GM21723 (cell line): Measurements from ENCODE around the gene CELSR2.

Experiments
- ATAC-seq: cut with Tn5 transposase; IDR thresholded peaks from one replicate; pipeline ENCODE4 v1.9.1; 2021; ENCODE audit warnings: mild to moderate bottlenecking, moderate library complexity; ENCODE audit not compliant: unreplicated experiment

CELSR2 gene

DNA sequence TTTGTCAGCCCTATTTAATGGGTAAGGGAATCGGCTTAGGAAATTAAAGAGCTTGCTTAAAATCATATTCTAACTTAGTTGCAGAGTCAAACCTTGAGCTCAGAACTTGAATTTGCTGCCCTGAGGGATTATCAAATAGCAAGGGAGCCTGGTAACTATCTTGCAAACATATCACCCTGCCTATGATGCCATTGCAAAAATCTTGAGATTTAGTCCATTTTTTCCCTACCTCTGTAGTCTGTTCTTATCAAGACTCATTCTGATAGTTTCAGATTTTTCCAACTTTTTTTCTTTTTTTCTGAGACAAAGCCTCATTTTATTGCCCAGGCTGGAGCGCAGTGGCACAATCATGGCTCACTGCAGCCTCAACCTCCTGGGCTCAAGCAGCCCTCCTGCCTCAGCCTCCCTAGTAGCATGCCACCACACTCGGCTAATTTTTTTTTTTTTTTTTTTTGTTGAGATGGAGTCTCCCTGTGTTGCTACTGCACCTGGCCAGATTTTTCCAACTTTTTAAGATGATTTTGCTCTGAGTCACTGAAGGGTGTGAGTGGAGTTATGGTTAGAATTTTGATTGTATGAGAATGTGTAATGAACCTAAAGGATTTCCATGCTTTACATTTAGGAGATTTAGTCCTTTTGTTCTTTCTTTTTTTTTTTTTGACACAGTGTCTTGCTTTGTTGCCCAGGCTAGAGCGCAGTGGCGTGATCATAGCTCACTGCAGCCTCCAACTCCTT, 23.5 kb upstream of the CELSR2 start:
- ATAC-seq: no peak

GRCh38 chr1:109228167-109228566, 21.2 kb upstream of the CELSR2 start:
- no peak for ATAC-seq

GRCh38 chr1:109229531-109230127, 19.7 kb upstream of the CELSR2 start:
- no peak for ATAC-seq

DNA sequence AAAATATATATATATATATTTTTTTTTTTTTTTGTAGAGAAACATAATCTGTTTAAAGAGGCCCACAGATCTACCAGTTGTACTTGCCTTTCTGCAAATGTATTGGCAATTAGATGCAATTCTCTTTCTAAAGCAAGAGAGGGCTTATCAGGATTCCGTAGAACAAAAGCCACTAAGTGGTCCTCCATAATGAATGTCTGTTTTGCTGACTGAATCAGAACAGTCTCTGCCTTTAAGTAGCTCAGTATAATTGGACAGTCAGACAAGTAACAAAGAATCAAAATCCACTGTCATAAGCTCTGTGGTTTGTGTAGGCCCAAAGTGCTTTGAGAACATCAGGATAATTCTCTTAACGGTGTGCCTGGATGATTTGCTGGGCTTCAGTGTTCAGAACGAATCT, 18.3 kb upstream of the CELSR2 start:
- ATAC-seq: no peak

- no peak for ATAC-seq
Measured at GRCh38 chr1:109235137-109235536, 14.2 kb upstream of the CELSR2 start.

- ATAC-seq: no peak
Measured at GRCh38 chr1:109237512-109237911, 11.8 kb upstream of the CELSR2 start.

- no peak for ATAC-seq
Measured at GRCh38 chr1:109238382-109238781, 11.0 kb upstream of the CELSR2 start.

- ATAC-seq: no peak
Measured at GRCh38 chr1:109239047-109239408, 10.3 kb upstream of the CELSR2 start.

GRCh38 chr1:109239409-109240068, 9.8 kb upstream of the CELSR2 start:
- peak; percentile 73 for ATAC-seq

- no peak for ATAC-seq
Measured at GRCh38 chr1:109240158-109241152, 8.9 kb upstream of the CELSR2 start.

- no peak for ATAC-seq
Measured at GRCh38 chr1:109241344-109241743, 8.0 kb upstream of the CELSR2 start.

DNA sequence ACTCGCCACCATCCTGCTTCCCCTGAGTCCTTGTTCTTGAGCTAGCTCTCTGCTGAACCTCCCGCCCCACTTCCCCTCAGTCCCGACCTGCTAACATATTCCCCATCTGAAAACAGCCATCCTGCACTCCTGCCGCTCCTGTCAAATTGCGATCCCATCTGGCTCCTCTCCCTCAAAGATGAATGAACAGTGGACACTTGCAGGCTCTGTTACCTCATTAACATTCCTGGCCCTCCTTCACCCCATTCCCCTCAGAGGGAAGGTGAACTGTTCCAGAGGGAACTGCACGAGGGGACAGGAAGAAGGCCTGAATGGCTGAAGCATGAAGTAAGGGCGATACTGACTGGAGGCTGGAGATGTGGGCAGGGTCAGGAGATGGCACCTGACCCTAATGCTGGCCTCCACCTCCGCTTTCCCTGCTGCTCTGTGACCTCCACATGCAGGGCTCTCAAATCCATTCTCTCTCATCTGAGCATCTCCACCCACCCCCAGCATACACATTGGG, 7.4 kb upstream of the CELSR2 start:
- ATAC-seq: no peak

- no peak for ATAC-seq
Measured at GRCh38 chr1:109242387-109242786, 7.0 kb upstream of the CELSR2 start.

- ATAC-seq: no peak
Measured at GRCh38 chr1:109243221-109243620, 6.1 kb upstream of the CELSR2 start.

GRCh38 chr1:109243860-109244552, 5.3 kb upstream of the CELSR2 start:
- ATAC-seq: no peak

DNA sequence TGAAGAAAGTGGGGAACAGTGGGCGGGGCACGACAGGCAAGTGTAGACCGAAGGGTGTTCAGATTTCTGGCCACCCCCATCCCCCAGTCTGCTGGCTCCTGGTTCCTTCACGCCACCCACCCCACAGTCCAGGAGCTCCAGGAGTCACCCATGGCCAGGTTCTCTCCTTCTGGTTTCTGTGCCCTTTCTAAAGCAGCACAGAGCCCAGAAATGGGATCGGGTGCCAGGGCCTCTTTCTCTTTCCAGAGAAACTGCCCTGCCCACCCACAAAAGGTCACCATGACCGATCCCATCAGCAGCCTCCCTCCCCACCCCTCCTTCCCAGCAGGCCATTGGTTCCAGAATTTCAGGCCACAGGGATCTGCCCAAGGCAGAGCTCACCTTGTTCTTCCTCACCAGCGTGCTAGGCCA, 3.2 kb upstream of the CELSR2 start:
- no peak for ATAC-seq

DNA sequence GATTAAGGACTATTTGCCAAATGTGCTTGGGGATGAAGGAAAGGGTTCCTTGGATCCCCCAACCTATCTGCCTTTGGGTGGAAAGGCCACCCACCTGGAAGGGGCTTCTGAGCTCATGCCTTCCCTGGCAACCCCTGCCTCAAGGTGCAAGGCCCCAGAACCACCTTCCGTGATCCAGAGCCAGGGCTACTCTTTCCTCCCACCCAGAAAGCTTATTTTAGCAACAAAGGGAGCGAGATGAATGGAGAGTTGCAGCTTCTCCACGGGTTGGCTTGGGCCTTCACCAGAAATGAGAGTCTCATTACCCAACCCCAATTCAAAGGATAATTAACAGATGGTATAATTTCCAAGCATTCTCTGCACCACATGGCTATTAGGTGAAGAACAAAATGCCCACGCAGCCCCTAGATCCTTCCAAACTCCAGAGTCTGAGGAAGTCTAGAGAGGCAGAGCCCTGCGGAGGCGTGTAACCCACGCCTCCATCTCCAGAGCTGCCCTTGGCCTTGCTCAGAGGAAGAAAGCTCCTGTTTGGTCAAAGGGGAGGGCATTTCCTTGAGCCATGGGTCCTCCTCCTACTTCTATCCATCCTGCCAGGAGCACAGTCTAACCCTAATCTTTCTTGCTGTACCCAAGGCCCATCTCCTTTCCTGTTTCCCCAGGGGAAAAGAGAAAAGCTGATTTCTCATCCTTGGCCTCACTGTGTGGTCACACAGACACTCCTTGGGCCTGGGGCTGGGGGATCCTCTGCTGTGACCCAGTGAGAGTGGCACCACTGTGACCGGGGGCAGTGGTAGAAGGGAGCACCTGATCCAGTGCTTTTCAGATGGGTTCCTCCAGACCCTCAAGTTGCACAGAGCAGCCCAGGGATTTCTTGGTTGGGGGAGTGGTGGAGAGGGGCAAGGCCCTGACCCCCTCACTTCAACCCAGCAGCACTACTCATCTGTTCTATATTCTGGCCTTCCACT, 1.7 kb upstream of the CELSR2 start:
- no peak for ATAC-seq

GRCh38 chr1:109248444-109248796, 919 bp upstream of the CELSR2 start:
- no peak for ATAC-seq
